Tibial nerve (tissue), 3 donors: Measurements from ENCODE around the gene C1orf116.

Experiments used
- POLR2A ChIP-seq, 2 donors: fragments of 450-650 bp; IDR thresholded peaks; one replicate each; pipeline ENCODE4 v1.6.1; 2017; ENCODE audit warnings: antibody characterized with exemption in 2 of 2, mild to moderate bottlenecking in 2 of 2, moderate library complexity in 2 of 2
- TF ChIP-seq, protein P1 (sequence below), 5 experiments: fragments of 200-600 bp in 3 of 5; fragments of 450-650 bp in 2 of 5; sonication (generic) in 3 of 5; IDR thresholded peaks; one replicate each; pipeline ENCODE4 v1.5.1; 2016 to 2019; ENCODE audit warnings: antibody characterized with exemption in 5 of 5, mild to moderate bottlenecking in 3 of 5, moderate library complexity in 2 of 5

DNA sequence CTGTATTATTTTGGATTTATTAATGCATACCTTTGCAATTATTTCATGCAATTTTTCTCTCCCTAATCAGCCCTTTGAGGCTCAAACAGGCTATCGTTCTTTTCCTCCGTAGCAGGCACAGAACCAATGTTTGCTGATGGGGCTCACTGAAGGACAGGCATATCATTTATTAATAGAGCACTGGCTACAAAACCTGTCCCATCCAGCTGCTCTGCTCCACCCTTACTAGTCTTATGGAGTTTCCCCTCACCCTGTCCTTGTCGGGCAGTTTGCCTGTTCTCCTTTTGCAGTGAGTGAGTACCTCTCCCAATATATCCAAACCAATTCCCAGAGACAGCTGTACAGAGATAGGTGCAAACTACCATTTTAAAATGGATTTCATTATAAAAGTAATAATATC, 45.7 kb downstream of the C1orf116 start:
- TF ChIP-seq, protein P1, sequence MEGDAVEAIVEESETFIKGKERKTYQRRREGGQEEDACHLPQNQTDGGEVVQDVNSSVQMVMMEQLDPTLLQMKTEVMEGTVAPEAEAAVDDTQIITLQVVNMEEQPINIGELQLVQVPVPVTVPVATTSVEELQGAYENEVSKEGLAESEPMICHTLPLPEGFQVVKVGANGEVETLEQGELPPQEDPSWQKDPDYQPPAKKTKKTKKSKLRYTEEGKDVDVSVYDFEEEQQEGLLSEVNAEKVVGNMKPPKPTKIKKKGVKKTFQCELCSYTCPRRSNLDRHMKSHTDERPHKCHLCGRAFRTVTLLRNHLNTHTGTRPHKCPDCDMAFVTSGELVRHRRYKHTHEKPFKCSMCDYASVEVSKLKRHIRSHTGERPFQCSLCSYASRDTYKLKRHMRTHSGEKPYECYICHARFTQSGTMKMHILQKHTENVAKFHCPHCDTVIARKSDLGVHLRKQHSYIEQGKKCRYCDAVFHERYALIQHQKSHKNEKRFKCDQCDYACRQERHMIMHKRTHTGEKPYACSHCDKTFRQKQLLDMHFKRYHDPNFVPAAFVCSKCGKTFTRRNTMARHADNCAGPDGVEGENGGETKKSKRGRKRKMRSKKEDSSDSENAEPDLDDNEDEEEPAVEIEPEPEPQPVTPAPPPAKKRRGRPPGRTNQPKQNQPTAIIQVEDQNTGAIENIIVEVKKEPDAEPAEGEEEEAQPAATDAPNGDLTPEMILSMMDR (IDR thresholded peaks at IDR 0.05), result no peak
- no peak for TF ChIP-seq POLR2A (IDR thresholded peaks at IDR 0.05)
